Measurements from ENCODE around the gene VCAM1.

DNA sequence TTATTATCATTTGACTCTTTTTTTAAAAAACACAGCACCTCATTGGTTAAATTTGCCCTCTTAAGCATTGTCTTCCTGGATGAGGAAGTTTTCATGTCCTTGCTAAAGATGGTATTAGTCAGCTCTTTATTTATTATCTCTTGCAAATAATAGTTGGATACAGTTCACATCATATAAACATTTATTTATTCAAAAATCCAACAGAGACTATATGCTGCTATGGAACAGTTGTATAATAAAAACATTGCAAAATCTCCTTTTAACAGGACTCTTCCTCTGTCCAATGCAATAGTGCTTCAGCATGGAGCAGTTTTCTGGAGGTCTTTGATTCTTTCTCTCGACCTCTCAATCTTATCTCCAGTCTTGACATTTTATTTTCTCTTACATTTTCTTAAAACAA lies 49.5 kb upstream of the VCAM1 start:
- no peak for TF ChIP-seq POLR2AphosphoS5 (IDR thresholded peaks at IDR 0.05)
- TF ChIP-seq, protein P1, sequence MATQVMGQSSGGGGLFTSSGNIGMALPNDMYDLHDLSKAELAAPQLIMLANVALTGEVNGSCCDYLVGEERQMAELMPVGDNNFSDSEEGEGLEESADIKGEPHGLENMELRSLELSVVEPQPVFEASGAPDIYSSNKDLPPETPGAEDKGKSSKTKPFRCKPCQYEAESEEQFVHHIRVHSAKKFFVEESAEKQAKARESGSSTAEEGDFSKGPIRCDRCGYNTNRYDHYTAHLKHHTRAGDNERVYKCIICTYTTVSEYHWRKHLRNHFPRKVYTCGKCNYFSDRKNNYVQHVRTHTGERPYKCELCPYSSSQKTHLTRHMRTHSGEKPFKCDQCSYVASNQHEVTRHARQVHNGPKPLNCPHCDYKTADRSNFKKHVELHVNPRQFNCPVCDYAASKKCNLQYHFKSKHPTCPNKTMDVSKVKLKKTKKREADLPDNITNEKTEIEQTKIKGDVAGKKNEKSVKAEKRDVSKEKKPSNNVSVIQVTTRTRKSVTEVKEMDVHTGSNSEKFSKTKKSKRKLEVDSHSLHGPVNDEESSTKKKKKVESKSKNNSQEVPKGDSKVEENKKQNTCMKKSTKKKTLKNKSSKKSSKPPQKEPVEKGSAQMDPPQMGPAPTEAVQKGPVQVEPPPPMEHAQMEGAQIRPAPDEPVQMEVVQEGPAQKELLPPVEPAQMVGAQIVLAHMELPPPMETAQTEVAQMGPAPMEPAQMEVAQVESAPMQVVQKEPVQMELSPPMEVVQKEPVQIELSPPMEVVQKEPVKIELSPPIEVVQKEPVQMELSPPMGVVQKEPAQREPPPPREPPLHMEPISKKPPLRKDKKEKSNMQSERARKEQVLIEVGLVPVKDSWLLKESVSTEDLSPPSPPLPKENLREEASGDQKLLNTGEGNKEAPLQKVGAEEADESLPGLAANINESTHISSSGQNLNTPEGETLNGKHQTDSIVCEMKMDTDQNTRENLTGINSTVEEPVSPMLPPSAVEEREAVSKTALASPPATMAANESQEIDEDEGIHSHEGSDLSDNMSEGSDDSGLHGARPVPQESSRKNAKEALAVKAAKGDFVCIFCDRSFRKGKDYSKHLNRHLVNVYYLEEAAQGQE (IDR thresholded peaks at IDR 0.05; ENCODE audit: borderline replicate concordance) = no peak
- TF ChIP-seq, protein P2, sequence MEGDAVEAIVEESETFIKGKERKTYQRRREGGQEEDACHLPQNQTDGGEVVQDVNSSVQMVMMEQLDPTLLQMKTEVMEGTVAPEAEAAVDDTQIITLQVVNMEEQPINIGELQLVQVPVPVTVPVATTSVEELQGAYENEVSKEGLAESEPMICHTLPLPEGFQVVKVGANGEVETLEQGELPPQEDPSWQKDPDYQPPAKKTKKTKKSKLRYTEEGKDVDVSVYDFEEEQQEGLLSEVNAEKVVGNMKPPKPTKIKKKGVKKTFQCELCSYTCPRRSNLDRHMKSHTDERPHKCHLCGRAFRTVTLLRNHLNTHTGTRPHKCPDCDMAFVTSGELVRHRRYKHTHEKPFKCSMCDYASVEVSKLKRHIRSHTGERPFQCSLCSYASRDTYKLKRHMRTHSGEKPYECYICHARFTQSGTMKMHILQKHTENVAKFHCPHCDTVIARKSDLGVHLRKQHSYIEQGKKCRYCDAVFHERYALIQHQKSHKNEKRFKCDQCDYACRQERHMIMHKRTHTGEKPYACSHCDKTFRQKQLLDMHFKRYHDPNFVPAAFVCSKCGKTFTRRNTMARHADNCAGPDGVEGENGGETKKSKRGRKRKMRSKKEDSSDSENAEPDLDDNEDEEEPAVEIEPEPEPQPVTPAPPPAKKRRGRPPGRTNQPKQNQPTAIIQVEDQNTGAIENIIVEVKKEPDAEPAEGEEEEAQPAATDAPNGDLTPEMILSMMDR (IDR thresholded peaks at IDR 0.05; ENCODE audit: poor library complexity, severe bottlenecking) = no peak
- no peak for TF ChIP-seq TAF1 (IDR thresholded peaks at IDR 0.05; ENCODE audit: low read depth)
- TF ChIP-seq EZH2 (IDR thresholded peaks at IDR 0.05; ENCODE audit: borderline replicate concordance, insufficient read depth, low read length, poor library complexity, severe bottlenecking) = no peak
- no peak for TF ChIP-seq EP300 (conservative IDR thresholded peaks at IDR 0.05; ENCODE audit: poor library complexity, severe bottlenecking)

Measured in neural cell (in vitro differentiated cells).